Osteocyte (in vitro differentiated cells): ENCODE measurements around the gene FOXO6. TPM values are rescaled to one million over a fixed set of nuclear protein-coding genes. Genes with fewer than 3 reads are reported as not detected.
A peak's percentile ranks its signal among the peaks of the same experiment; 100 is the strongest.

Source experiments
- DNase-seq: peaks from one replicate; pipeline ENCODE4 v3.0.0; 2021; ENCODE audit warnings: mixed read lengths; ENCODE audit not compliant: unreplicated experiment; ENCODE audit errors: extremely low spot score
- H3K27ac Mint-ChIP-seq: one replicate; pipeline ENCODE4 v1.8.0; 2021; ENCODE audit warnings: mild to moderate bottlenecking, mixed read lengths; ENCODE audit not compliant: unreplicated experiment
- H3K27me3 Mint-ChIP-seq: one replicate; pipeline ENCODE4 v1.8.0; 2021; ENCODE audit warnings: mixed read lengths; ENCODE audit not compliant: unreplicated experiment
- H3K36me3 Mint-ChIP-seq: one replicate; pipeline ENCODE4 v1.8.0; 2021; ENCODE audit warnings: mixed read lengths; ENCODE audit not compliant: unreplicated experiment
- H3K4me1 Mint-ChIP-seq: one replicate; pipeline ENCODE4 v1.8.0; 2021; ENCODE audit warnings: mixed read lengths; ENCODE audit not compliant: unreplicated experiment
- H3K4me3 Mint-ChIP-seq: one replicate; pipeline ENCODE4 v1.8.0; 2021; ENCODE audit warnings: mild to moderate bottlenecking, moderate library complexity, mixed read lengths; ENCODE audit not compliant: unreplicated experiment
- H3K9me3 Mint-ChIP-seq: one replicate; pipeline ENCODE4 v1.8.0; 2021; ENCODE audit warnings: mixed read lengths; ENCODE audit not compliant: unreplicated experiment
- CTCF ChIP-seq: fragments of 200-600 bp; sonication (generic); IDR thresholded peaks from 2 replicates; pipeline ENCODE4 v1.5.0; 2021; ENCODE audit warnings: antibody characterized with exemption, mild to moderate bottlenecking, moderate library complexity
- total RNA-seq: library from RNA; stranded (reverse); gene quantifications from 2 replicates; pipeline ENCODE4 v1.2.1, GENCODE V29; 2021

Gene FOXO6
- total RNA-seq, 1 donor from 2014 or later = 0.99 TPM

- Mint-ChIP-seq H3K4me1 (peaks cover 2% of the 10 kb centered on the region), H3K4me3 (no peak overlapping the region), H3K9me3 (peaks cover 5% of the 10 kb centered on the region), H3K27me3 (peaks cover 22% of the 10 kb centered on the region), H3K27ac (no peak overlapping the region), H3K36me3 (no peaks in the 10 kb centered on the region)
- TF ChIP-seq CTCF = no peak
- DNase-seq = no peak
Measured at GRCh38 chr1:41399145-41399795, 38.0 kb downstream of the FOXO6 start.

- peaks cover 12% of the 10 kb centered on the region for H3K4me1 Mint-ChIP-seq
Measured at GRCh38 chr1:41400225-41400624, 39.0 kb downstream of the FOXO6 start.

GRCh38 chr1:41401899-41402298, 40.7 kb downstream of the FOXO6 start:
- H3K36me3 Mint-ChIP-seq = no peaks in the 10 kb centered on the region
- H3K4me3 Mint-ChIP-seq = no peak overlapping the region
- peaks cover 5% of the 10 kb centered on the region for H3K9me3 Mint-ChIP-seq

More at GRCh38 chr1:41400225-41400624, 39.0 kb downstream of the FOXO6 start:
- DNase-seq = no peak
- peaks cover 13% of the 10 kb centered on the region for H3K27me3 Mint-ChIP-seq
- H3K27ac Mint-ChIP-seq = no peak overlapping the region
- H3K36me3 Mint-ChIP-seq = no peaks in the 10 kb centered on the region
- peaks cover 5% of the 10 kb centered on the region for H3K9me3 Mint-ChIP-seq
- TF ChIP-seq CTCF = no peak
- H3K4me3 Mint-ChIP-seq = no peak overlapping the region

GRCh38 chr1:41404308-41404761, 43.1 kb downstream of the FOXO6 start:
- TF ChIP-seq CTCF = no peak
- DNase-seq = peak; percentile 89
- H3K4me1 Mint-ChIP-seq = peaks cover 16% of the 10 kb centered on the region
- peaks cover 5% of the 10 kb centered on the region for H3K9me3 Mint-ChIP-seq
- peaks cover 8% of the 10 kb centered on the region for H3K27me3 Mint-ChIP-seq
- no peak overlapping the region for H3K4me3 Mint-ChIP-seq
- peak overlapping the region; percentile 7 for H3K27ac Mint-ChIP-seq
- no peaks in the 10 kb centered on the region for H3K36me3 Mint-ChIP-seq

More at GRCh38 chr1:41401899-41402298, 40.7 kb downstream of the FOXO6 start:
- Mint-ChIP-seq H3K27me3 (no peaks in the 10 kb centered on the region), H3K27ac (no peak overlapping the region), H3K4me1 (peaks cover 14% of the 10 kb centered on the region)
- no peak for TF ChIP-seq CTCF
- DNase-seq = no peak

GRCh38 chr1:41407664-41408252, 46.5 kb downstream of the FOXO6 start:
- Mint-ChIP-seq H3K4me1 (peaks cover 16% of the 10 kb centered on the region), H3K27ac (no peak overlapping the region), H3K27me3 (peaks cover 22% of the 10 kb centered on the region), H3K9me3 (no peaks in the 10 kb centered on the region), H3K4me3 (no peak overlapping the region), H3K36me3 (no peaks in the 10 kb centered on the region)
- no peak for TF ChIP-seq CTCF
- no peak for DNase-seq
